HG02571 (cell line): Measurements from ENCODE around the gene SMAP1.
A peak's percentile ranks its signal among the peaks of the same experiment; 100 is the strongest.

Source experiments
- ATAC-seq: cut with Tn5 transposase; IDR thresholded peaks from one replicate; pipeline ENCODE4 v1.9.1; 2021; ENCODE audit warnings: mild to moderate bottlenecking, moderate library complexity; ENCODE audit not compliant: unreplicated experiment

SMAP1 gene

GRCh38 chr6:70667711-70668498 lies at the start of gene SMAP1:
TSS of gene SMAP1 (plus strand) at chr6:70667883. CDS start at chr6:70668024, 141 bp downstream.
- ATAC-seq: peak; percentile 95

- no peak for ATAC-seq
Measured at GRCh38 chr6:70620746-70621145, 46.9 kb upstream of the SMAP1 start.

- no peak for ATAC-seq
Measured at GRCh38 chr6:70622461-70622860, 45.2 kb upstream of the SMAP1 start.

- ATAC-seq: no peak
Measured at GRCh38 chr6:70625436-70625835, 42.2 kb upstream of the SMAP1 start.

GRCh38 chr6:70627500-70628254 lies 40.0 kb upstream of the SMAP1 start:
- no peak for ATAC-seq

GRCh38 chr6:70629929-70630328 lies 37.8 kb upstream of the SMAP1 start:
- no peak for ATAC-seq

- no peak for ATAC-seq
Measured at GRCh38 chr6:70633870-70634269, 33.8 kb upstream of the SMAP1 start.

- no peak for ATAC-seq
Measured at GRCh38 chr6:70636596-70636995, 31.1 kb upstream of the SMAP1 start.

- no peak for ATAC-seq
Measured at GRCh38 chr6:70638468-70638867, 29.2 kb upstream of the SMAP1 start.

GRCh38 chr6:70651326-70651905 lies 16.3 kb upstream of the SMAP1 start:
- no peak for ATAC-seq

- ATAC-seq: no peak
Measured at GRCh38 chr6:70652216-70652615, 15.5 kb upstream of the SMAP1 start.

- no peak for ATAC-seq
Measured at GRCh38 chr6:70657706-70658105, 10.0 kb upstream of the SMAP1 start.

GRCh38 chr6:70663881-70664466 lies 3.7 kb upstream of the SMAP1 start:
- ATAC-seq: no peak

GRCh38 chr6:70666706-70667105 lies 977 bp upstream of the SMAP1 start:
- ATAC-seq: no peak

GRCh38 chr6:70667256-70667710 lies 400 bp upstream of the SMAP1 start:
- ATAC-seq: peak; percentile 2

- ATAC-seq: peak; percentile 42
Measured at GRCh38 chr6:70668499-70668812, 773 bp downstream of the SMAP1 start.

- no peak for ATAC-seq
Measured at GRCh38 chr6:70669133-70669532, 1.4 kb downstream of the SMAP1 start.

GRCh38 chr6:70672549-70672948 lies 4.9 kb downstream of the SMAP1 start:
- no peak for ATAC-seq

GRCh38 chr6:70673054-70673453 lies 5.4 kb downstream of the SMAP1 start:
- ATAC-seq: no peak

- no peak for ATAC-seq
Measured at GRCh38 chr6:70673601-70674000, 5.9 kb downstream of the SMAP1 start.

- ATAC-seq: no peak
Measured at GRCh38 chr6:70675822-70676221, 8.1 kb downstream of the SMAP1 start.

GRCh38 chr6:70676821-70677220 lies 9.1 kb downstream of the SMAP1 start:
- ATAC-seq: no peak
